Measurements from ENCODE around the gene ALKBH7.
"Not testable (repeated sequence)": the region's sequence is repeated elsewhere in the genome, so short reads cannot be mapped to it uniquely, and the experiment has no call there.

Gene ALKBH7

GRCh38 chr19:6357174-6357573 lies 15.4 kb upstream of the ALKBH7 start:
- no peak for DNase-seq (ENCODE audit: low read depth)
- no peak overlapping the region for H3K4me3 ChIP-seq (ENCODE audit: low read depth, low read length)
- no peak for TF ChIP-seq CTCF (IDR thresholded peaks at IDR 0.05; ENCODE audit: control insufficient read depth, extremely low read depth, insufficient read depth)

DNA sequence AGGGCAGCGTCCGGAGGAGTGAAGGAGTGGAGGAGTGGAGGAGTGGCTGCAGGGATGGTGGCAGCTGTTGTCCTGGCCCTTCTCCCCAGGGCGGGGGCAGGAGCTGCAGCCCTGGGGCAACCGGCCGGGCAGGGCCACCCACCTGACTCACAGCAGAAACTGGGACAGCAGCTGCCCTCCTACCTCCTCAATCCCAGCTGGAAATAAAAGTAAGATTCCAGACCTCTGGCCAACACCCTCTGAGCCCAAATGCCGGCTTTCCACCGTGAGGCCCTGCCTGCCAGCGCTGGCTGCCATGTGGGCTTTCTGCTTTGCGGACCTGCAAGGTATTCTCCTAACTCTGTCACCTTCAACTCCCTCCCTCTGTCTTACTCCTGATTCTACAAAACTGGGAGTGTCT lies 14.6 kb upstream of the ALKBH7 start:
- DNase-seq (ENCODE audit: low read depth): no peak
- H3K4me3 ChIP-seq (ENCODE audit: low read depth, low read length): no peak overlapping the region
- no peak for TF ChIP-seq CTCF (IDR thresholded peaks at IDR 0.05; ENCODE audit: control insufficient read depth, extremely low read depth, insufficient read depth)

- no peak for TF ChIP-seq CTCF (IDR thresholded peaks at IDR 0.05; ENCODE audit: control insufficient read depth, extremely low read depth, insufficient read depth)
- no peak for DNase-seq (ENCODE audit: low read depth)
- H3K4me3 ChIP-seq (ENCODE audit: low read depth, low read length): no peak overlapping the region
Observed at GRCh38 chr19:6359568-6360341, 12.8 kb upstream of the ALKBH7 start.

DNA sequence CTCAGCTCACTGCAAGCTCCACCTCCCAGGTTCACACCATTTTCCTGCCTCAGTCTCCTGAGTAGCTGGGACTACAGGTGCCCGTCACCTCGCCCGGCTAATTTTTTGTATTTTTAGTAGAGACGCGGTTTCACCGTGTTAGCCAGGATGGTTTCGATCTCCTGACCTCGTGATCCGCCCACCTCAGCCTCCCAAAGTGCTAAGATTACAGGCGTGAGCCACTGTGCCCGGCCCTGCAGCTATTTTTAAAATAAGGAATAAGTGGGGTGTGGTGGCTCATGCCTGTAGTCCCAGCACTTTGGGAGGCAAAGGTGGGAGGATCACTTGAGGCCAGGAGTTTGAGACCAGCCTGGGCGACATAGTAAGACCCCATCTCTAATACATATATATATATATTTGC lies 12.1 kb upstream of the ALKBH7 start:
- H3K4me3 ChIP-seq (ENCODE audit: low read depth, low read length); DNase-seq (ENCODE audit: low read depth): not testable (repeated sequence)

DNA sequence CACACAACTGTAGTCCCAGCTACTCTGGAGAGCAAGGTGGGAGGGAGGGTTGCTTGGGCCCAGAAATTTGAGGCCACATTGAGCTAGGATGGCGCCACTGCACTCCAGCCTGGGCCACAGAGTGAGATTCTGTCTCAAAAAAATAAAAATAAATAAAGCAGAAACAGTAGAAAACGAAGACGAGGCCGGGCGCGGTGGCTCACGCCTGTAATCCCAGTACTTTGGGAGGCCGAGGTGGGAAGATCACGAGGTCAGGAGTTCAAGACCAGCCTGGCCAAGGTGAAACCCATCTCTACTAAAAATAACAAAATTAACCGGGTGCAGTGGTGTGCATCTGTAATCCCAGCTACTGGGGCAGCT lies 11.8 kb upstream of the ALKBH7 start:
- H3K4me3 ChIP-seq (ENCODE audit: low read depth, low read length): peak overlapping the region; percentile 83
- DNase-seq (ENCODE audit: low read depth): not testable (repeated sequence)

GRCh38 chr19:6362027-6362350 lies 10.6 kb upstream of the ALKBH7 start:
- DNase-seq (ENCODE audit: low read depth): no peak
- H3K4me3 ChIP-seq (ENCODE audit: low read depth, low read length): peak overlapping the region; percentile 83
- TF ChIP-seq CTCF (IDR thresholded peaks at IDR 0.05; ENCODE audit: control insufficient read depth, extremely low read depth, insufficient read depth): no peak

DNA sequence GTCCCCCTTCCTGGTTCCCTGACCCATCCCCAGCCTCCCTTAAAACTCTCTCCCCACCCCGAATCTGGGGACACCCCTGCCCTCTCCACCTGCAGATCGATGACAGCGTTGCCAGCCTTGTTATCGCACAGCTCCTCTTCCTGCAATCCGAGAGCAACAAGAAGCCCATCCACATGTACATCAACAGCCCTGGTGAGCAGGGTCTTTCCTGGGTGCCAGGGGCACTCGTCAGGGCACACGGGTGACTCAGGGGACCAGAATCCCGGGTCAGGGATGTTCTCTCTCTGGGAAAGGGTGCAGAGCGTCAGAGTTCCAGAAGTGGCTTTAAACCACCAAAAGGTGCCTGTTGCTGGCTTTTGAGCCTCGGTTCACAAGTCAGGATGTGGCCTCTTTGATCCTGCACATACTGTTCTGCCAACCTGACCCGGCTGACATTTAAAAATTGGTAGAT lies 10.2 kb upstream of the ALKBH7 start:
- no peak for DNase-seq (ENCODE audit: low read depth)
- no peak for TF ChIP-seq CTCF (IDR thresholded peaks at IDR 0.05; ENCODE audit: control insufficient read depth, extremely low read depth, insufficient read depth)
- H3K4me3 ChIP-seq (ENCODE audit: low read depth, low read length): peak overlapping the region; percentile 83

GRCh38 chr19:6364353-6364752 lies 8.2 kb upstream of the ALKBH7 start:
- no peak for TF ChIP-seq CTCF (IDR thresholded peaks at IDR 0.05; ENCODE audit: control insufficient read depth, extremely low read depth, insufficient read depth)
- H3K4me3 ChIP-seq (ENCODE audit: low read depth, low read length): no peak overlapping the region
- DNase-seq (ENCODE audit: low read depth): no peak
